Transverse colon (tissue), 4 donors: ENCODE data around the gene FAM228A. TPM values are rescaled to one million over a fixed set of nuclear protein-coding genes. Genes with fewer than 3 reads are reported as not detected.
"Not testable (repeated sequence)": the region's sequence is repeated elsewhere in the genome, so short reads cannot be mapped to it uniquely, and the experiment has no call there.

ENCODE experiments used
- DNase-seq: peaks from one replicate; pipeline ENCODE4 v3.0.0-alpha.2; 2019
- H3K27ac ChIP-seq, 4 donors: fragments of 200-600 bp; sonication (generic); 2 replicates each; pipeline ENCODE4 v1.5.1; 2016 to 2018; ENCODE audit warnings: inconsistent platforms in 4 of 4
- H3K27me3 ChIP-seq: fragments of 200-600 bp; sonication (generic); 2 replicates; pipeline ENCODE4 v1.5.1; 2017; ENCODE audit warnings: inconsistent platforms
- H3K36me3 ChIP-seq, 4 donors: fragments of 200-600 bp; sonication (generic); 2 replicates each; pipeline ENCODE4 v1.5.1; 2017 to 2019; ENCODE audit warnings: inconsistent platforms in 4 of 4
- H3K4me1 ChIP-seq, 4 donors: fragments of 200-600 bp; sonication (generic); 2 replicates each; pipeline ENCODE4 v1.5.1; 2017 to 2020; ENCODE audit warnings: inconsistent platforms in 4 of 4
- H3K4me3 ChIP-seq, 4 donors: fragments of 200-600 bp; sonication (generic); 1 replicate in 1 of 4; 2 replicates in 3 of 4; pipeline versions ENCODE4 v1.5.1 to v1.6.1; 2017 to 2019; ENCODE audit warnings: inconsistent platforms in 4 of 4
- H3K9me3 ChIP-seq, 2 donors: fragments of 200-600 bp; sonication (generic); 2 replicates each; pipeline ENCODE4 v1.5.1; 2017 to 2019; ENCODE audit warnings: inconsistent platforms in 2 of 2
- EP300 ChIP-seq: sonication (generic); formaldehyde crosslinking; IDR thresholded peaks from one replicate; pipeline ENCODE4 v1.6.1; 2017; ENCODE audit warnings: antibody characterized with exemption, low read depth
- POLR2A ChIP-seq: fragments of 450-650 bp; IDR thresholded peaks from one replicate; pipeline ENCODE4 v1.6.1; 2016; ENCODE audit warnings: antibody characterized with exemption, mild to moderate bottlenecking, moderate library complexity
- POLR2AphosphoS5 ChIP-seq, 3 donors: sonication (generic); formaldehyde crosslinking; IDR thresholded peaks; one replicate each; pipeline ENCODE4 v1.6.1; 2016; ENCODE audit warnings: antibody characterized with exemption in 3 of 3
- WGBS, 2 donors: methylation state at CpG; one replicate each; pipeline ENCODE4 v1.1.5; 2018; ENCODE audit warnings: low coverage in 1 of 2; 5-methylcytosine and 5-hydroxymethylcytosine counted together
- in situ Hi-C, 4 donors: fragments of 200-750 bp; cut with MboI; loops; one replicate each; pipeline versions ENCODE4 v1.15.0 to v1.15.1; 2017; ENCODE audit warnings: low sequenced_read_pairs in 3 of 4, low pct_ligation_motif_present in 1 of 4, low pct_unique_long_range_greater_than_20kb in 1 of 4
- intact Hi-C: fragments of 100-400 bp; cut with DNase I; formaldehyde crosslinking; loops from one replicate; pipeline ENCODE4 v1.15.1; 2023; ENCODE audit warnings: low total_unique reads
- total RNA-seq, 4 donors: library from RNA; depleted of rRNA; stranded (reverse); fragments of >200 nt; gene quantifications; one replicate each; pipeline ENCODE4 v1.1.0, GENCODE V29; 2016
- TF ChIP-seq, protein P1 (sequence below), 5 experiments: fragments of 200-600 bp in 3 of 5; fragments of 450-650 bp in 2 of 5; sonication (generic) in 3 of 5; IDR thresholded peaks; 1 replicate in 2 of 5; 2 replicates in 3 of 5; pipeline ENCODE4 v1.5.1; 2016 to 2017; ENCODE audit warnings: antibody characterized with exemption in 5 of 5, inconsistent platforms in 3 of 5, mild to moderate bottlenecking in 2 of 5, moderate library complexity in 1 of 5

Gene FAM228A
- total RNA-seq, 4 donors from 2014 or later: 0.27 TPM; not detected in 3

DNA sequence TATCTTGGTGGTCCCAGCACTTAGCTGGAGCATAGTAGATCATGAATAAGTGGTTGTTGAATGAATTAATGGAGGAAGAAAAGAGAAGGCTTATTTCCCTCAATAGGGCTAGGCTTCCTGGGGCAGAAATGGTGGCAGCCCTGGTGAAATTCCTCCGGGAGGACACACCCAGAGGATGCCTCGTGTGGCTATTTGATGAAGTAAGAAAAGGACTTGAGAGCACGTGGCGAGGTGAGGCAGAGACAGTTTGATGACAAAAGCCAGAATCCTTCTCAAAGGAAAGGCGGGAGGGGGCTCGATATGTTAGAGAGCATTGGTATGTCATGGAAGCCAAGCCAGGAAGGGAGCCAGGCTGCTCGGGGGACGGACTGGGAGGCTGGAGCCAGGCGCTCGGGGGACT is 14.7 kb downstream of the FAM228A start:
- Histone ChIP-seq H3K4me1 (no peaks in the 10 kb centered on the region), H3K27ac (no peak overlapping the region), H3K27me3 (no peaks in the 10 kb centered on the region), H3K4me3 (no peak overlapping the region), H3K9me3 (no peaks in the 10 kb centered on the region), H3K36me3 (no peaks in the 10 kb centered on the region)
- intact Hi-C loops (no loop called here), in situ Hi-C loops (no loop called here)
- no peak for DNase-seq
- WGBS, 2 donors: 79 to 81% methylated on average over 10 of the region's 10 CpGs
- no peak for TF ChIP-seq POLR2A
- TF ChIP-seq, protein P1, sequence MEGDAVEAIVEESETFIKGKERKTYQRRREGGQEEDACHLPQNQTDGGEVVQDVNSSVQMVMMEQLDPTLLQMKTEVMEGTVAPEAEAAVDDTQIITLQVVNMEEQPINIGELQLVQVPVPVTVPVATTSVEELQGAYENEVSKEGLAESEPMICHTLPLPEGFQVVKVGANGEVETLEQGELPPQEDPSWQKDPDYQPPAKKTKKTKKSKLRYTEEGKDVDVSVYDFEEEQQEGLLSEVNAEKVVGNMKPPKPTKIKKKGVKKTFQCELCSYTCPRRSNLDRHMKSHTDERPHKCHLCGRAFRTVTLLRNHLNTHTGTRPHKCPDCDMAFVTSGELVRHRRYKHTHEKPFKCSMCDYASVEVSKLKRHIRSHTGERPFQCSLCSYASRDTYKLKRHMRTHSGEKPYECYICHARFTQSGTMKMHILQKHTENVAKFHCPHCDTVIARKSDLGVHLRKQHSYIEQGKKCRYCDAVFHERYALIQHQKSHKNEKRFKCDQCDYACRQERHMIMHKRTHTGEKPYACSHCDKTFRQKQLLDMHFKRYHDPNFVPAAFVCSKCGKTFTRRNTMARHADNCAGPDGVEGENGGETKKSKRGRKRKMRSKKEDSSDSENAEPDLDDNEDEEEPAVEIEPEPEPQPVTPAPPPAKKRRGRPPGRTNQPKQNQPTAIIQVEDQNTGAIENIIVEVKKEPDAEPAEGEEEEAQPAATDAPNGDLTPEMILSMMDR (IDR thresholded peaks at IDR 0.05): no peak
- no peak for TF ChIP-seq EP300
- no peak for TF ChIP-seq POLR2AphosphoS5 (IDR thresholded peaks at IDR 0.05)

GRCh38 chr2:24190503-24190902 is 15.7 kb downstream of the FAM228A start:
- no peaks in the 10 kb centered on the region for H3K36me3 ChIP-seq
- no peaks in the 10 kb centered on the region for H3K4me1 ChIP-seq
- intact Hi-C loops (no loop called here), in situ Hi-C loops (no loop called here)
- H3K4me3 ChIP-seq: no peak overlapping the region
- WGBS, 2 donors: 74 to 90% methylated on average over 5 to 9 of the region's 9 CpGs
- H3K27me3 ChIP-seq: no peaks in the 10 kb centered on the region
- no peaks in the 10 kb centered on the region for H3K9me3 ChIP-seq
- H3K27ac ChIP-seq: no peak overlapping the region
- TF ChIP-seq POLR2A: no peak
- no peak for TF ChIP-seq POLR2AphosphoS5 (IDR thresholded peaks at IDR 0.05)
- TF ChIP-seq, protein P1 (IDR thresholded peaks at IDR 0.05): no peak
- no peak for TF ChIP-seq EP300
- DNase-seq: no peak

DNA sequence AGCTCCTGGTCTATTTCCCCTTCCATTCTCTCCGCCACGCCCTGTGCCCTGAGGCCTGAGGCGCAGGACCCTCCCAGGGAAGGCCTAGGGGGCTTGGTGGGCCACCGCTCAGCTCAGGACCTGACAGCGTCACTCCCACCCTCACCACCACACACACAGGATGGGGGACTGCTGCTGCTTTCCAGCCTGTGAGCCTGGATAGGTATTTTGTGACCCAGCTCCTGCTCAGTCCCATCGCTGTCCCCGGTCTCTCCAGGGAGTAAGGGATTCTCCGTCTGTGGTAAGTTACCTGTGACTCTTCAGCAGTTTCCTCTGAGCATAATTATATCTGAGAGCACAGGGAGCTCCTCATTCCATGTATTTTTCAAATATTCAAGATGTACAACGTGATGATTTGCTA is 16.3 kb downstream of the FAM228A start:
- Histone ChIP-seq H3K4me3 (no peak overlapping the region), H3K36me3 (no peaks in the 10 kb centered on the region), H3K9me3 (no peaks in the 10 kb centered on the region), H3K4me1 (no peaks in the 10 kb centered on the region), H3K27me3 (no peaks in the 10 kb centered on the region), H3K27ac (no peak overlapping the region)
- DNase-seq: no peak
- TF ChIP-seq POLR2A (no peak), EP300 (no peak), POLR2AphosphoS5 (IDR thresholded peaks at IDR 0.05) (no peak)
- TF ChIP-seq, protein P1 (IDR thresholded peaks at IDR 0.05): no peak
- in situ Hi-C loops: no loop called here
- 81 to 89% methylated on average over 6 to 7 of the region's 9 CpGs for WGBS, 2 donors
- intact Hi-C loops: no loop called here

DNA sequence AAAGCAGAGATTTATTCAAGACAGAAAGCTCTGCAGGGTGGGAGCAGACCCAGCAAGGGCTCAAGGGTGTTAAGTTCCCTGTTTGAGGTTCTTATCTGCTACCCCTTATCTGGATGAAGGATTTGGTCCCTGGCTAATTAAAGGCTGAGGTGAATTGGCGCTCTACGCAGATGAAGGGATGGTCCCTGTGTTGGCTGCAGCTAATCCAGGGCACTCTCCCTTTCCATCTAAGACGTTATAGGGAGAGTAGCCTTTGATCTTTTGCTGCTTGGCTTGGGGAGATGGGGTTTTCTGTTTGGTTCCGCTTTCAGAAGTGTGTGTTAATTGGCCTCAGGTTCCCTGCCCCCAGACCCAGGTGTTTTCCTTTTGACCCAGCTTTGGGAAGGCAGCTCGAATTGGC is 17.0 kb downstream of the FAM228A start:
- intact Hi-C loops: no loop called here

DNA sequence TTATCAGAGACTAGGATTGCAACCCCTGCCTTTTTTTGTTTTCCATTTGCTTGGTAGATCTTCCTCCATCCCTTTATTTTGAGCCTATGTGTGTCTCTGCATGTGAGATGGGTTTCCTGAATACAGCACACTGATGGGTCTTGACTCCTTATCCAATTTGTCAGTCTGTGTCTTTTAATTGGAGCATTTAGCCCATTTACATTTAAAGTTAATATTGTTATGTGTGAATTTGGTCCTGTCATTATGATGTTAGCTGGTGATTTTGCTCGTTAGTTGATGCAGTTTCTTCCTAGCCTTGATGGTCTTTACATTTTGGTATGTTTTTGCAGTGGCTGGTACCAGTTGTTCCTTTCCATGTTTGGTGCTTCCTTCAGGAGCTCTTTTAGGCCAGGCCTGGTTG is 22.4 kb downstream of the FAM228A start:
- H3K27ac ChIP-seq, intact Hi-C loops, DNase-seq, H3K27me3 ChIP-seq, H3K9me3 ChIP-seq, H3K36me3 ChIP-seq, H3K4me3 ChIP-seq, in situ Hi-C loops, H3K4me1 ChIP-seq: not testable (repeated sequence)
- 92% methylated on average over 1 of the region's 1 CpG; no CpG with 5 or more reads in 1 of the 2 donors for WGBS, 2 donors

More for the DNA sequence above, 17.0 kb downstream of the FAM228A start:
- no peak for DNase-seq
- Histone ChIP-seq H3K4me3 (no peak overlapping the region), H3K27me3 (no peaks in the 10 kb centered on the region), H3K4me1 (no peaks in the 10 kb centered on the region), H3K9me3 (no peaks in the 10 kb centered on the region), H3K27ac (no peak overlapping the region), H3K36me3 (no peaks in the 10 kb centered on the region)
- 60 to 62% methylated on average over 1 to 5 of the region's 5 CpGs for WGBS, 2 donors
- no peak for TF ChIP-seq EP300
- no peak for TF ChIP-seq POLR2A
- TF ChIP-seq, protein P1 (IDR thresholded peaks at IDR 0.05): no peak
- no peak for TF ChIP-seq POLR2AphosphoS5 (IDR thresholded peaks at IDR 0.05)
- in situ Hi-C loops: no loop called here
